Fibroblast of lung (primary cell): ENCODE measurements around the gene DSC3.
"Not testable (repeated sequence)": the region's sequence is repeated elsewhere in the genome, so short reads cannot be mapped to it uniquely, and the experiment has no call there.

Experiments used
- CTCF ChIP-seq, 2 donors: IDR thresholded peaks in 1 of 2; conservative IDR thresholded peaks in 1 of 2; 1 replicate in 1 of 2; 2 replicates in 1 of 2; pipeline ENCODE4 v1.5.1; 2011 to 2012; ENCODE audit warnings: low read length in 2 of 2, control low read depth in 1 of 2, inconsistent platforms in 1 of 2, low read depth in 1 of 2, mild to moderate bottlenecking in 1 of 2
- EZH2 ChIP-seq: IDR thresholded peaks from 2 replicates; pipeline ENCODE4 v1.5.1; 2012; ENCODE audit warnings: low read length, control low read depth, mild to moderate bottlenecking; ENCODE audit errors: missing control alignments

- TF ChIP-seq CTCF (conservative IDR thresholded peaks at IDR 0.05 in 1 of 2, IDR thresholded peaks at IDR 0.05 in 1 of 2; ENCODE audit: low read depth in 1 of 2, low read length in 2 of 2); EZH2: not testable (repeated sequence)
Observed at GRCh38 chr18:30978091-30978490, 64.5 kb downstream of the DSC3 start.
